Measurements from ENCODE around the gene GNLY. TPM values are rescaled to one million over a fixed set of nuclear protein-coding genes. Genes with fewer than 3 reads are reported as not detected.

GNLY gene
- total RNA-seq, 1 donor from 2014 or later = 21.5 TPM

GRCh38 chr2:85681372-85681763, 12.8 kb upstream of the GNLY start:
- Histone ChIP-seq H3K27ac (peak overlapping the region; percentile 77), H3K4me1 (peaks cover 35% of the 10 kb centered on the region)
- TF ChIP-seq CTCF (IDR thresholded peaks at IDR 0.05) = no peak

GRCh38 chr2:85681776-85682175, 12.4 kb upstream of the GNLY start:
- TF ChIP-seq CTCF (IDR thresholded peaks at IDR 0.05) = no peak
- no peak for DNase-seq
- no peaks in the 10 kb centered on the region for H3K9me3 ChIP-seq
- H3K4me1 ChIP-seq = peaks cover 31% of the 10 kb centered on the region
- peak overlapping the region; percentile 77 for H3K27ac ChIP-seq
- no peak overlapping the region for H3K4me3 ChIP-seq
- intact Hi-C loops (cut with DNase I) = no loop called here
- H3K27me3 ChIP-seq (ENCODE audit: low read depth) = no peaks in the 10 kb centered on the region
- ATAC-seq = no peak
- no peaks in the 10 kb centered on the region for H3K36me3 ChIP-seq

More at GRCh38 chr2:85681372-85681763, 12.8 kb upstream of the GNLY start:
- Histone ChIP-seq H3K4me3 (no peak overlapping the region), H3K36me3 (no peaks in the 10 kb centered on the region), H3K9me3 (no peaks in the 10 kb centered on the region), H3K27me3 (ENCODE audit: low read depth) (no peaks in the 10 kb centered on the region)
- DNase-seq (no peak), ATAC-seq (no peak)
- intact Hi-C loops (cut with DNase I) = no loop called here

DNA sequence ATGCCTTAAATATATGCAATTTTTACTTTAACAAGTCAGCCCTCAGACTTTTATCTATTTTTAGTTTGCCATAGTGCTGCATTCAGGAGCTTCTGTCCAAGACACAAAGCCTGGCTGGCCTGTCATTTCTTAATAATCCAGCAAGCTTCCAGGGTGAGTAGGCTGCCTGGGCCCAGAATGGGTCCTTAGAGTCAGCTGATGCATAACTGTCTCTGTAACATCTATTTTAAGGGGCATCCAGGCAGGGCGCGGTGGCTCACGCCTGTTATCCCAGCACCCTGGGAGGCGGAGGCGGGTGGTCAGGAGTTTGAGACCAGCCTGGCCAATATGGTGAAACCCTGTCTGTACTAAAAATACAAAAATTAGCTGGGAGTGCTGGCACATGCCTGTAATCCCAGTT, 11.8 kb upstream of the GNLY start:
- intact Hi-C loops (cut with DNase I) = no loop called here
- Histone ChIP-seq H3K9me3 (no peaks in the 10 kb centered on the region), H3K36me3 (no peaks in the 10 kb centered on the region), H3K4me1 (peaks cover 26% of the 10 kb centered on the region), H3K27me3 (ENCODE audit: low read depth) (no peaks in the 10 kb centered on the region), H3K27ac (no peak overlapping the region), H3K4me3 (no peak overlapping the region)
- ATAC-seq (no peak), DNase-seq (no peak)
- TF ChIP-seq CTCF (IDR thresholded peaks at IDR 0.05) = no peak

DNA sequence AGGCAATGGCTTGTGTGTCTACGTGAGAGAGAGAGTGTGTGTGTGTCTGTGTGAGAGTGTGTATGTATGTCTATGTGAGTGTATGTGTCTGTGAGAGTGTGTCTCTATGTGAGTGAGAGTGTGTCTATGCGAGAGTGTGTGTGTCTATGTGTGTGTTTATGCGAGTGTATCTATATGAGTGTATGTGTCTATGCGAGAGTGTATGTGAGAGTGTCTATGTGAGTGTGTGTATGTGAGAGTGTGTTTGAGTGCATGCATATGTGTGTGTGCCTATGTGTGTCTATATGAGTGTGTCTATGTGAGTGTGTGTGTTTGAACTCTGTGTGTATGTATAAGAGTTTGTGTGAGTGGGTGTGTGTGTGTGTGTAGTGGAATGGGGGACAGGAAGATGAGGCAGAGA, 9.8 kb upstream of the GNLY start:
- intact Hi-C loops (cut with DNase I) = no loop called here
- no peak overlapping the region for H3K4me3 ChIP-seq
- no peaks in the 10 kb centered on the region for H3K27me3 ChIP-seq (ENCODE audit: low read depth)
- H3K9me3 ChIP-seq = no peaks in the 10 kb centered on the region
- H3K4me1 ChIP-seq = peaks cover 11% of the 10 kb centered on the region
- H3K27ac ChIP-seq = no peak overlapping the region
- no peak for TF ChIP-seq CTCF (IDR thresholded peaks at IDR 0.05)
- DNase-seq (no peak), ATAC-seq (no peak)
- no peaks in the 10 kb centered on the region for H3K36me3 ChIP-seq

- Histone ChIP-seq H3K4me3 (no peak overlapping the region), H3K4me1 (peaks cover 10% of the 10 kb centered on the region), H3K27ac (no peak overlapping the region), H3K36me3 (no peaks in the 10 kb centered on the region), H3K27me3 (ENCODE audit: low read depth) (no peaks in the 10 kb centered on the region), H3K9me3 (no peaks in the 10 kb centered on the region)
- intact Hi-C loops (cut with DNase I) = no loop called here
- DNase-seq = no peak
- ATAC-seq = no peak
- no peak for TF ChIP-seq CTCF (IDR thresholded peaks at IDR 0.05)
Measured at GRCh38 chr2:85684806-85685205, 9.4 kb upstream of the GNLY start.

DNA sequence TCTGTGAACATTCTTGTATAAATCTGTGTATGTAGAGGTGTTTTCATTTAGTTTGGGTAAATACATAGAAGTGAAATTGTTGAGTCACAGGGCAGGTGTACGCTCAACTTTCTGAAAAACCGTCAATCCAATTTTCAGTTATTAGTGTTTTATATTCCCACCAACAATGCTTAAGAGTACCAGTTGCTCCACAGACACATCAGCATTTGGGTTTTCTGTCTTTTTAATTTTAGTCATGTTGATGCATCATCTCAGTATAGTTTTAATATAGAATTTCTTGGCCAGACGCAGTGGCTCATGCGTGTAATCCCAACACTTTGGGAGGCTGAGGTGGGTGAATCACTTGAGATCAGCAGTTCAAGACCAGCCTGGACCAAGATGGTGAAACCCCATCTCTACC, 3.2 kb upstream of the GNLY start:
- no peak for ATAC-seq
- intact Hi-C loops (cut with DNase I) = no loop called here
- Histone ChIP-seq H3K36me3 (no peaks in the 10 kb centered on the region), H3K4me1 (no peaks in the 10 kb centered on the region), H3K9me3 (no peaks in the 10 kb centered on the region), H3K27me3 (ENCODE audit: low read depth) (no peaks in the 10 kb centered on the region), H3K27ac (no peak overlapping the region), H3K4me3 (no peak overlapping the region)
- DNase-seq = no peak
- TF ChIP-seq CTCF (IDR thresholded peaks at IDR 0.05) = no peak

Data from lower lobe of right lung (tissue), 2 donors.